ENCODE data around the gene PPP1R26. TPM values are rescaled to one million over a fixed set of nuclear protein-coding genes. Genes with fewer than 3 reads are reported as not detected.

Gene PPP1R26
- total and polyA plus RNA-seq, 2 experiments from 2014 or later: 25.9 to 62.2 TPM

- no peaks in the 10 kb centered on the region for H3K9me3 ChIP-seq (ENCODE audit: low read depth)
- H3K36me3 ChIP-seq: peaks cover 20% of the 10 kb centered on the region
- TF ChIP-seq CTCF (IDR thresholded peaks at IDR 0.05; ENCODE audit: low read depth, low read length): no peak
- no peak overlapping the region for H3K4me3 ChIP-seq
- H3K27me3 ChIP-seq: no peaks in the 10 kb centered on the region
- no peak for DNase-seq (ENCODE audit: low read depth in 1 of 2, low spot score in 1 of 2)
- no peak overlapping the region for H3K27ac ChIP-seq
- no peaks in the 10 kb centered on the region for H3K4me1 ChIP-seq (ENCODE audit: low read depth)
Measured at GRCh38 chr9:135489188-135489906, 9.8 kb downstream of the PPP1R26 start.

DNA sequence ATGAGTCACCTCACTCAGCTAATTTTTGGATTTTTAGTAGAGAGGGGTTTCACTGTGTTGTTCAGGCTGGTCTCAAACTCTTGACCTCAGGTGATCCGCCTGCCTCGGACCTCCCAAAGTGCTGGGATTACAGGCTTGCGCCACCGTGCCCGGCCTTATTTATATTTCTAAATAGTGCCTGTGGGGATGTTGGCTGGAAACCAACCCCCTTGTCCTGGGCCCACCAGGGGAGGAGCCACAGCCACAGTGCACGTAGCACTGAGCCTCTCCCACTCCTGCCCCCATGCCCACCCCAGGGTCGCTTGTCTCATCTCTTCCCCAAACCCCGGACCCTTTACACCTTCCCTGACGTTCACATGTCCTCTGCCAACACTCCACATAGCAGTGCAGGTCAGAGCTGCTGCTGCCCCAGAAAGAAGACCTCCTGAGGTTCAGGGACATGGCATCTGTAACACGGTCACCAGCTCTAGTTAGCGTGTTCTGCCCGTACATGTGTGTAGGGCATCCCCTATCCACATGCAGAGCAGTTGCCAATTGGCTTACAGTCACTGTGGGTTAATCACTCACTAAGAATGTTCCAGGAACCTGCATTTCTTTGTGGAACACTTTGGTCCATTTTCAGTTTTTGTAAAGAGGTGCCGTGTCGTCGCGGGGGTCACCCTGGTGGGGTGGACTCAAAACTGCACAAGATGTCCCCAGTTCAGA lies 10.7 kb downstream of the PPP1R26 start:
- H3K4me3 ChIP-seq: no peak overlapping the region
- no peak for DNase-seq (ENCODE audit: low read depth in 1 of 2, low spot score in 1 of 2)
- no peaks in the 10 kb centered on the region for H3K27me3 ChIP-seq
- no peak for TF ChIP-seq CTCF (IDR thresholded peaks at IDR 0.05; ENCODE audit: low read depth, low read length)
- no peaks in the 10 kb centered on the region for H3K9me3 ChIP-seq (ENCODE audit: low read depth)
- H3K36me3 ChIP-seq: peaks cover 13% of the 10 kb centered on the region
- H3K4me1 ChIP-seq (ENCODE audit: low read depth): no peaks in the 10 kb centered on the region
- H3K27ac ChIP-seq: no peak overlapping the region

DNA sequence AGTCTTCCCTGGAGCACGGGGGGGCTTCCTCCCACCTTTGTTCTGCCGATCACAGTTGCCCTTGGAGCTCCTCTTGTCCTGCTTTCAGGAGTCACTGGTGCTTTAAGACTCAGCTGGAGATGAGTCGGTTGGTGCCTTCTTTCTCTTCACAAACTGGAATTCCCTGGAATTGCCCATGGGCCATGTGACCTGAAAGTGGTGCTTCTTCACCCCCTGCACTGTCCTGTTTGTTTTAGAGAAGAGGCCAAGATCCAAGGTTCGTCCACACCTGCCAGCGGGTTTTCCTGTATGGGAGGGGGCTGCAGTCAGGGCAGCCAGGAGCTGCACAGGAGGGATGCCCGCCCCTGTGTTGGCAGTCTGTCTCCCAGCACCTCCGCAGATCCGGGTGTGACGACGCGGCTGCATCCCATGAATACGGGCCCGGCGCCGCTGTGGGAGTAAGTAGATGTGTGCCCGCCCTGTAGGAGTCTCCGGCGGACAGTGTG lies 11.4 kb downstream of the PPP1R26 start:
- no peak for DNase-seq (ENCODE audit: low read depth in 1 of 2, low spot score in 1 of 2)
- no peak for TF ChIP-seq CTCF (IDR thresholded peaks at IDR 0.05; ENCODE audit: low read depth, low read length)
- Histone ChIP-seq H3K27ac (no peak overlapping the region), H3K36me3 (peaks cover 8% of the 10 kb centered on the region), H3K9me3 (ENCODE audit: low read depth) (no peaks in the 10 kb centered on the region), H3K4me3 (no peak overlapping the region), H3K4me1 (ENCODE audit: low read depth) (no peaks in the 10 kb centered on the region), H3K27me3 (no peaks in the 10 kb centered on the region)

- no peak overlapping the region for H3K4me3 ChIP-seq
Measured at GRCh38 chr9:135491764-135492163, 12.2 kb downstream of the PPP1R26 start.

More at GRCh38 chr9:135491764-135492163, 12.2 kb downstream of the PPP1R26 start:
- no peak for DNase-seq (ENCODE audit: low read depth in 1 of 2, low spot score in 1 of 2)
- H3K27me3 ChIP-seq: no peaks in the 10 kb centered on the region
- H3K4me1 ChIP-seq (ENCODE audit: low read depth): no peaks in the 10 kb centered on the region
- H3K27ac ChIP-seq: no peak overlapping the region
- TF ChIP-seq CTCF (IDR thresholded peaks at IDR 0.05; ENCODE audit: low read depth, low read length): no peak
- H3K36me3 ChIP-seq: peaks cover 4% of the 10 kb centered on the region
- no peaks in the 10 kb centered on the region for H3K9me3 ChIP-seq (ENCODE audit: low read depth)

Measured in cardiac muscle cell (in vitro differentiated cells and primary cell).